Activated T-helper 1 cell treated with anti-CD3 and anti-CD28 coated beads, Interleukin-12 subunit alpha, Interleukin-12 subunit beta, Interleukin-2, Interleukin-4 antibody, amounts not matched to agents 30 ng/mL and 10 ng/mL and 1 ng/mL, durations not matched to agents 14 hours and 24 hours and 36 hours (primary cell): ENCODE measurements around the gene MRPL36. TPM values are rescaled to one million over a fixed set of nuclear protein-coding genes. Genes with fewer than 3 reads are reported as not detected.
A peak's percentile ranks its signal among the peaks of the same experiment; 100 is the strongest.
"Not testable (repeated sequence)": the region's sequence is repeated elsewhere in the genome, so short reads cannot be mapped to it uniquely, and the experiment has no call there.

Experiments used
- DNase-seq: peaks from one replicate; pipeline ENCODE4 v3.0.0; 2021; ENCODE audit warnings: low spot score
- H3K27ac Mint-ChIP-seq: one replicate; pipeline ENCODE4 v1.8.0; 2021; ENCODE audit warnings: mild to moderate bottlenecking, mixed read lengths
- H3K27me3 Mint-ChIP-seq: one replicate; pipeline ENCODE4 v1.8.0; 2022; ENCODE audit warnings: mild to moderate bottlenecking, moderate library complexity, mixed read lengths; ENCODE audit not compliant: insufficient read depth
- H3K36me3 Mint-ChIP-seq: one replicate; pipeline ENCODE4 v1.8.0; 2021; ENCODE audit warnings: low read depth, mixed read lengths
- H3K4me1 Mint-ChIP-seq: one replicate; pipeline ENCODE4 v1.8.0; 2021; ENCODE audit warnings: low read depth, mixed read lengths
- H3K4me3 Mint-ChIP-seq: one replicate; pipeline ENCODE4 v1.8.0; 2021; ENCODE audit warnings: mild to moderate bottlenecking, moderate library complexity, mixed read lengths
- H3K9me3 Mint-ChIP-seq: one replicate; pipeline ENCODE4 v1.8.0; 2021; ENCODE audit warnings: mixed read lengths
- intact Hi-C: fragments of 100-400 bp; cut with micrococcal nuclease; formaldehyde crosslinking; loops from one replicate; pipeline ENCODE4 v1.15.1; 2024
- total RNA-seq: library from RNA; stranded (reverse); gene quantifications from 2 replicates; pipeline ENCODE4 v1.2.3, GENCODE V29; 2022

The MRPL36 gene
- total RNA-seq, 1 donor from 2014 or later = 118 TPM

- H3K27ac Mint-ChIP-seq, DNase-seq, intact Hi-C loops, H3K4me3 Mint-ChIP-seq, H3K9me3 Mint-ChIP-seq, H3K27me3 Mint-ChIP-seq: not testable (repeated sequence)
- H3K4me1 Mint-ChIP-seq = peaks cover 11% of the 10 kb centered on the region
- H3K36me3 Mint-ChIP-seq = peaks cover 60% of the 10 kb centered on the region
Observed at GRCh38 chr5:1816495-1817089, 17.0 kb upstream of the MRPL36 start.

- Mint-ChIP-seq H3K27ac (no peak overlapping the region), H3K4me3 (no peak overlapping the region), H3K4me1 (peaks cover 11% of the 10 kb centered on the region), H3K36me3 (peaks cover 60% of the 10 kb centered on the region), H3K27me3 (no peaks in the 10 kb centered on the region), H3K9me3 (no peaks in the 10 kb centered on the region)
- no peak for DNase-seq
- intact Hi-C loops = no loop called here
Observed at GRCh38 chr5:1815881-1816292, 16.2 kb upstream of the MRPL36 start.

- Mint-ChIP-seq H3K4me3 (no peak overlapping the region), H3K9me3 (no peaks in the 10 kb centered on the region), H3K36me3 (peaks cover 60% of the 10 kb centered on the region), H3K27me3 (no peaks in the 10 kb centered on the region), H3K27ac (no peak overlapping the region), H3K4me1 (peaks cover 11% of the 10 kb centered on the region)
- intact Hi-C loops = no loop called here
- no peak for DNase-seq
Observed at GRCh38 chr5:1815071-1815786, 15.6 kb upstream of the MRPL36 start.

GRCh38 chr5:1814183-1815020 lies 14.8 kb upstream of the MRPL36 start:
- H3K4me1 Mint-ChIP-seq = peaks cover 11% of the 10 kb centered on the region
- no peaks in the 10 kb centered on the region for H3K27me3 Mint-ChIP-seq
- no peak overlapping the region for H3K27ac Mint-ChIP-seq
- DNase-seq = no peak
- no peaks in the 10 kb centered on the region for H3K9me3 Mint-ChIP-seq
- no peak overlapping the region for H3K4me3 Mint-ChIP-seq
- H3K36me3 Mint-ChIP-seq = peaks cover 53% of the 10 kb centered on the region
- intact Hi-C loops = no loop called here

GRCh38 chr5:1810581-1811101 lies 11.0 kb upstream of the MRPL36 start:
- intact Hi-C loops = no loop called here
- peaks cover 10% of the 10 kb centered on the region for H3K4me1 Mint-ChIP-seq
- no peak overlapping the region for H3K4me3 Mint-ChIP-seq
- peaks cover 50% of the 10 kb centered on the region for H3K36me3 Mint-ChIP-seq
- no peaks in the 10 kb centered on the region for H3K9me3 Mint-ChIP-seq
- no peak for DNase-seq
- H3K27me3 Mint-ChIP-seq = no peaks in the 10 kb centered on the region
- H3K27ac Mint-ChIP-seq = no peak overlapping the region

GRCh38 chr5:1809416-1810035 lies 9.9 kb upstream of the MRPL36 start:
- H3K27me3 Mint-ChIP-seq = no peaks in the 10 kb centered on the region
- intact Hi-C loops = no loop called here
- peaks cover 50% of the 10 kb centered on the region for H3K36me3 Mint-ChIP-seq

GRCh38 chr5:1808439-1808838 lies 8.8 kb upstream of the MRPL36 start:
- Mint-ChIP-seq H3K4me1 (peaks cover 23% of the 10 kb centered on the region), H3K36me3 (peaks cover 54% of the 10 kb centered on the region), H3K27ac (no peak overlapping the region), H3K27me3 (no peaks in the 10 kb centered on the region), H3K9me3 (no peaks in the 10 kb centered on the region), H3K4me3 (no peak overlapping the region)
- intact Hi-C loops = no loop called here
- DNase-seq = no peak

More at GRCh38 chr5:1809416-1810035, 9.9 kb upstream of the MRPL36 start:
- no peak for DNase-seq
- Mint-ChIP-seq H3K27ac (no peak overlapping the region), H3K4me3 (no peak overlapping the region), H3K4me1 (peaks cover 12% of the 10 kb centered on the region), H3K9me3 (no peaks in the 10 kb centered on the region)

GRCh38 chr5:1807451-1808185 lies 8.0 kb upstream of the MRPL36 start:
- no peak overlapping the region for H3K27ac Mint-ChIP-seq
- peaks cover 61% of the 10 kb centered on the region for H3K36me3 Mint-ChIP-seq
- no peaks in the 10 kb centered on the region for H3K9me3 Mint-ChIP-seq
- no peak for DNase-seq
- no peaks in the 10 kb centered on the region for H3K27me3 Mint-ChIP-seq
- peaks cover 31% of the 10 kb centered on the region for H3K4me1 Mint-ChIP-seq
- intact Hi-C loops = no loop called here
- no peak overlapping the region for H3K4me3 Mint-ChIP-seq

GRCh38 chr5:1806974-1807373 lies 7.3 kb upstream of the MRPL36 start:
- H3K9me3 Mint-ChIP-seq = no peaks in the 10 kb centered on the region
- no peak overlapping the region for H3K4me3 Mint-ChIP-seq
- peaks cover 63% of the 10 kb centered on the region for H3K36me3 Mint-ChIP-seq
- intact Hi-C loops = no loop called here
- no peaks in the 10 kb centered on the region for H3K27me3 Mint-ChIP-seq
- no peak for DNase-seq
- H3K27ac Mint-ChIP-seq = no peak overlapping the region
- peaks cover 37% of the 10 kb centered on the region for H3K4me1 Mint-ChIP-seq

- no peak overlapping the region for H3K4me3 Mint-ChIP-seq
- no peak for DNase-seq
- peaks cover 39% of the 10 kb centered on the region for H3K4me1 Mint-ChIP-seq
- intact Hi-C loops = no loop called here
- H3K27me3 Mint-ChIP-seq = no peaks in the 10 kb centered on the region
- H3K27ac Mint-ChIP-seq = no peak overlapping the region
- H3K36me3 Mint-ChIP-seq = peaks cover 58% of the 10 kb centered on the region
- no peaks in the 10 kb centered on the region for H3K9me3 Mint-ChIP-seq
Observed at GRCh38 chr5:1806199-1806598, 6.6 kb upstream of the MRPL36 start.

GRCh38 chr5:1805736-1806135 lies 6.1 kb upstream of the MRPL36 start:
- no peak for DNase-seq
- H3K27ac Mint-ChIP-seq = peak overlapping the region; percentile 29
- H3K36me3 Mint-ChIP-seq = peaks cover 54% of the 10 kb centered on the region
- intact Hi-C loops = no loop called here
- H3K9me3 Mint-ChIP-seq = no peaks in the 10 kb centered on the region
- H3K4me3 Mint-ChIP-seq = no peak overlapping the region
- no peaks in the 10 kb centered on the region for H3K27me3 Mint-ChIP-seq
- peaks cover 41% of the 10 kb centered on the region for H3K4me1 Mint-ChIP-seq

GRCh38 chr5:1805326-1805725 lies 5.7 kb upstream of the MRPL36 start:
- peaks cover 53% of the 10 kb centered on the region for H3K36me3 Mint-ChIP-seq
- no peak for DNase-seq
- no peaks in the 10 kb centered on the region for H3K9me3 Mint-ChIP-seq
- no peak overlapping the region for H3K27ac Mint-ChIP-seq
- H3K4me1 Mint-ChIP-seq = peaks cover 45% of the 10 kb centered on the region
- H3K4me3 Mint-ChIP-seq = no peak overlapping the region
- no peaks in the 10 kb centered on the region for H3K27me3 Mint-ChIP-seq
- intact Hi-C loops = no loop called here
